ENCODE data around the gene SPARCL1.

- TF ChIP-seq CTCF (IDR thresholded peaks at IDR 0.05; ENCODE audit: insufficient read depth, low read length, poor library complexity, severe bottlenecking) (no peak), EZH2phosphoT487 (conservative IDR thresholded peaks at IDR 0.05; ENCODE audit: low read length) (no peak)
Observed at GRCh38 chr4:87502580-87503238, 26.5 kb downstream of the SPARCL1 start.

Measured in SU-DHL-6 (cell line).